Stimulated activated CD4-positive, alpha-beta T cell treated with anti-CD3 and anti-CD28 coated beads, Interleukin-4, amount 100 ng/mL, for 24 hours (primary cell): Measurements from ENCODE around the gene JAKMIP2.

Experiments
- DNase-seq: peaks from one replicate; pipeline ENCODE4 v3.0.0-alpha.2; 2020

Gene JAKMIP2

GRCh38 chr5:147690595-147690994 lies 91.9 kb downstream of the JAKMIP2 start:
- DNase-seq: no peak

GRCh38 chr5:147689426-147689825 lies 93.1 kb downstream of the JAKMIP2 start:
- no peak for DNase-seq

GRCh38 chr5:147688656-147689356 lies 93.7 kb downstream of the JAKMIP2 start:
- no peak for DNase-seq

GRCh38 chr5:147687118-147687517 lies 95.4 kb downstream of the JAKMIP2 start:
- no peak for DNase-seq

- DNase-seq: no peak
Measured at GRCh38 chr5:147686421-147686820, 96.1 kb downstream of the JAKMIP2 start.

- DNase-seq: no peak
Measured at GRCh38 chr5:147685993-147686392, 96.5 kb downstream of the JAKMIP2 start.

- no peak for DNase-seq
Measured at GRCh38 chr5:147675168-147675567, 107.4 kb downstream of the JAKMIP2 start.

- no peak for DNase-seq
Measured at GRCh38 chr5:147674411-147674810, 108.1 kb downstream of the JAKMIP2 start.

- no peak for DNase-seq
Measured at GRCh38 chr5:147673791-147674190, 108.7 kb downstream of the JAKMIP2 start.

GRCh38 chr5:147673266-147673665 lies 109.3 kb downstream of the JAKMIP2 start:
- DNase-seq: no peak

- DNase-seq: no peak
Measured at GRCh38 chr5:147671365-147671764, 111.2 kb downstream of the JAKMIP2 start.

GRCh38 chr5:147670815-147671214 lies 111.7 kb downstream of the JAKMIP2 start:
- DNase-seq: no peak

GRCh38 chr5:147669169-147669869 lies 113.2 kb downstream of the JAKMIP2 start:
- no peak for DNase-seq

- no peak for DNase-seq
Measured at GRCh38 chr5:147668385-147668784, 114.1 kb downstream of the JAKMIP2 start.

- DNase-seq: no peak
Measured at GRCh38 chr5:147667363-147667762, 115.2 kb downstream of the JAKMIP2 start.

GRCh38 chr5:147666419-147666818 lies 116.1 kb downstream of the JAKMIP2 start:
- DNase-seq: no peak

GRCh38 chr5:147661541-147661940 lies 121.0 kb downstream of the JAKMIP2 start:
- no peak for DNase-seq

GRCh38 chr5:147659166-147659929 lies 123.2 kb downstream of the JAKMIP2 start:
- no peak for DNase-seq

GRCh38 chr5:147658293-147658932 lies 124.1 kb downstream of the JAKMIP2 start:
- no peak for DNase-seq

- DNase-seq: no peak
Measured at GRCh38 chr5:147648597-147648996, 133.9 kb downstream of the JAKMIP2 start.

- no peak for DNase-seq
Measured at GRCh38 chr5:147645197-147645596, 137.3 kb downstream of the JAKMIP2 start.

GRCh38 chr5:147644460-147644859 lies 138.1 kb downstream of the JAKMIP2 start:
- no peak for DNase-seq

- no peak for DNase-seq
Measured at GRCh38 chr5:147643142-147643541, 139.4 kb downstream of the JAKMIP2 start.
